ENCODE measurements around the gene ZNF777. TPM values are rescaled to one million over a fixed set of nuclear protein-coding genes. Genes with fewer than 3 reads are reported as not detected.
A peak's percentile ranks its signal among the peaks of the same experiment; 100 is the strongest.

Gene ZNF777
- polyA plus RNA-seq, 1 experiment, result 4.4 TPM

GRCh38 chr7:149462101-149462520 is 1.2 kb upstream of the ZNF777 start:
- H3K27me3 ChIP-seq (ENCODE audit: control insufficient read depth, insufficient read depth, low read length), result no peaks in the 10 kb centered on the region
- TF ChIP-seq CTCF (IDR thresholded peaks at IDR 0.05; ENCODE audit: insufficient read depth, low read depth, low read length), result no peak
- H3K36me3 ChIP-seq (ENCODE audit: control insufficient read depth, insufficient read depth, low read length), result no peaks in the 10 kb centered on the region; the same call in 1 of the 2 replicates
- no peak overlapping the region for H3K4me3 ChIP-seq (ENCODE audit: low read depth, low read length)
- DNase-seq (ENCODE audit: low read depth), result no peak
- ChIA-PET POLR2A (no interaction called here), CTCF (no interaction called here)

DNA sequence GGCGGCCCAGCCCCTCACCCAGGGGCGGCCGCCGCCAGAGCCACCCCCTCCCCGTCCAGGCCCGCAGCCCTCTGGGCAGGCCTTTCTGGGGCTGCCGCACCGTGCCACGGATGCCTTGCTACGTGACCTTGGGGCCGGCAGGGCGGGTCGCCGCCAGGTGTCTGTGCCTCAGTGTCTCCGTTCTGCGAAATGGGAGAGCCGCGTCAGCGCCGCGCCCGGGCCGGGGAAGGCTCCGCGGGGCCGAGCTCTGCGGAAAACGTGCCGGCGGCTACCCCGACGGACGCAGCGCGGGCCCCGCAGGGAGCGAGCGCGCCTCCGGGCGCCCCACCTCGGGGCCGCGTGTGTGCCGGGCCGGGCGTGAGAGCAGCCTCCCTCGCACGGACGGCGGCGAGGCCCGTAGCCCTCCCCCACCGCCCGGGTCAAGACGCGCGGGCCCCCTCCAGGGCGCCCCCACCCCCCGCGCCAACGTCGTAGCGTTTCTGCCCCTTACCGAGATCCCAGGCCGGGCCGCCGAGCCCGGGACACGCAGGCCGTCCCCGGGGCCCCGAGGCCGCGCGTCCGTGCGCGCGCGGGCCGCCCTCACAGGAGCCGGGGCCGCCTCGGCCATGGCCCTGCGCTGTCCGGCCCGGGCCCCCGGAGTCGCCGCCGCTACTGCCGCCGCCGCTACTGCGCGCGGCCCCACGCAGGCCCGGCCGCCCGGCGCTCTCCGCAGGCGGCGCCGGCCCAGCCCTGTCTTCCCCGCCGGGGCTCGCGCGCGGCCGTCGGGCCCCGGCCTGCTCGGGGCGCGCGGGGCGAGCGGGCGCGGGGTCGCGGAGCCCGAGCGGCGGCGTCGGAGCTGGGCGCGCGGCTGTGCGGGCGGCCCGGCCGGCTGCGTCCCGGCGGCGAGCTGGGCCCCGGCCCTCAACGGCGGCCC is 1.1 kb downstream of the ZNF777 start:
- no peak for DNase-seq (ENCODE audit: low read depth)
- ChIA-PET POLR2A (no interaction called here), CTCF (interaction anchor here (0.7 to 2.5 kb wide), 7 partner anchors 8 to 150 kb away, joined by 3 to 9 read pairs (median 5); no protein-coding TSS in a partner anchor)
- H3K36me3 ChIP-seq (ENCODE audit: control insufficient read depth, insufficient read depth, low read length), result peaks cover 4% of the 10 kb centered on the region
- no peaks in the 10 kb centered on the region for H3K27me3 ChIP-seq (ENCODE audit: control insufficient read depth, insufficient read depth, low read length)
- no peak for TF ChIP-seq CTCF (IDR thresholded peaks at IDR 0.05; ENCODE audit: insufficient read depth, low read depth, low read length)
- H3K4me3 ChIP-seq (ENCODE audit: low read depth, low read length), result peak overlapping the region; percentile 63

GRCh38 chr7:149459201-149459539 is 1.7 kb downstream of the ZNF777 start:
- DNase-seq (ENCODE audit: low read depth), result no peak
- H3K27me3 ChIP-seq (ENCODE audit: control insufficient read depth, insufficient read depth, low read length), result no peaks in the 10 kb centered on the region
- ChIA-PET POLR2A (no interaction called here), CTCF (interaction anchor here (1.0 to 2.5 kb wide), 4 partner anchors 9 to 140 kb away, joined by 3 to 7 read pairs (median 4); no protein-coding TSS in a partner anchor)
- no peak for TF ChIP-seq CTCF (IDR thresholded peaks at IDR 0.05; ENCODE audit: insufficient read depth, low read depth, low read length)
- H3K4me3 ChIP-seq (ENCODE audit: low read depth, low read length), result peak overlapping the region; percentile 63
- H3K36me3 ChIP-seq (ENCODE audit: control insufficient read depth, insufficient read depth, low read length), result peaks cover 5% of the 10 kb centered on the region

DNA sequence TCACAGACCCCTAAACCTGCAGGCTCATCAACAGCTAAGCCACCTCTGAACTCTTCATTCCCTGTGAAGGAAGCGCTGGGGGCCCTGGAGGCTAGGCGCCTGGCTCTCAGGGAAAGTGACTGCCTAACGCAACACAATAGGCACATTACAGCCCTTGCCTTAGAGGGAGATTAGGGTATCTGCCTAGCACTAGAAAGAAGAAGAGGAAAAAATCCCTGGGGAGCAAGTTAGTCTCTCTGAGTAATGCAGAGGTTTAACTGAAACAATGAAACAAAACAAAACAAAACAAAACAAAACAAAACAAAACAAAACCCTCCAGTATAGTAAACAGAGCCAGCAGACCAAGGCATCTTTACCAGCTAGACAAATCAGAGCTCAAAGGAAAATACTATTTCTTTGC is 2.6 kb downstream of the ZNF777 start:
- no peak for DNase-seq (ENCODE audit: low read depth)
- Histone ChIP-seq H3K27me3 (ENCODE audit: control insufficient read depth, insufficient read depth, low read length) (no peaks in the 10 kb centered on the region), H3K4me3 (ENCODE audit: low read depth, low read length) (no peak overlapping the region), H3K36me3 (ENCODE audit: control insufficient read depth, insufficient read depth, low read length) (peaks cover 5% of the 10 kb centered on the region)
- TF ChIP-seq CTCF (IDR thresholded peaks at IDR 0.05; ENCODE audit: insufficient read depth, low read depth, low read length), result no peak
- ChIA-PET CTCF (interaction anchor here (1.0 to 2.5 kb wide), 3 partner anchors 10 to 26 kb away, joined by 3 to 7 read pairs (median 5); no protein-coding TSS in a partner anchor), POLR2A (no interaction called here)

GRCh38 chr7:149457766-149458165 is 3.1 kb downstream of the ZNF777 start:
- peaks cover 5% of the 10 kb centered on the region for H3K36me3 ChIP-seq (ENCODE audit: control insufficient read depth, insufficient read depth, low read length)
- CTCF ChIA-PET, result interaction anchor here (0.8 to 2.5 kb wide), 2 partner anchors 10 to 148 kb away, joined by 4 to 7 read pairs; no protein-coding TSS in a partner anchor
- POLR2A ChIA-PET, result no interaction called here
- no peaks in the 10 kb centered on the region for H3K27me3 ChIP-seq (ENCODE audit: control insufficient read depth, insufficient read depth, low read length)
- DNase-seq (ENCODE audit: low read depth), result no peak
- H3K4me3 ChIP-seq (ENCODE audit: low read depth, low read length), result no peak overlapping the region
- TF ChIP-seq CTCF (IDR thresholded peaks at IDR 0.05; ENCODE audit: insufficient read depth, low read depth, low read length), result no peak
